Measurements from ENCODE around the gene NBPF15.
"Not testable (repeated sequence)": the region's sequence is repeated elsewhere in the genome, so short reads cannot be mapped to it uniquely, and the experiment has no call there.

DNA sequence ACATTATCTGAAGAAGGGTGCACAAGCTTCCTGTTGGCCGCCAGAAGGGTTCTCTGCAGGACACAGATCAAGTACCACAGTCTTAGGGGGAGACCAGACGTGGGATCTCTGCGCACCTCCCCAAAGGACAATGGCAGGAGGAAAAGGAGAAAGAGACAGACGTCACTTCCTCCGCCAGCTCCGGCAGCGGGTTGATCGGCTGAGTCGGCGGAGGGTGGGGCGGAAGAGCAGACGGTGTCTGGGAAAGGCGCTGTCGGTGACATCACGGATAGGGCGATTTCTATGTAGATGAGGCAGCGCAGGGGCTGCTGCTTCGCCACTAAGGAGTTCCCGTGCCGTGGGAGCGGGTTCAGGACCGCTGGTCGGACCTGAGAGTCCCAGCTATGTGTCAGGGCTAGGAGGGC, 49.4 kb downstream of the NBPF15 start:
- TF ChIP-seq EP300 (IDR thresholded peaks at IDR 0.05; ENCODE audit: low read depth), result not testable (repeated sequence)
- TF ChIP-seq, protein P1, sequence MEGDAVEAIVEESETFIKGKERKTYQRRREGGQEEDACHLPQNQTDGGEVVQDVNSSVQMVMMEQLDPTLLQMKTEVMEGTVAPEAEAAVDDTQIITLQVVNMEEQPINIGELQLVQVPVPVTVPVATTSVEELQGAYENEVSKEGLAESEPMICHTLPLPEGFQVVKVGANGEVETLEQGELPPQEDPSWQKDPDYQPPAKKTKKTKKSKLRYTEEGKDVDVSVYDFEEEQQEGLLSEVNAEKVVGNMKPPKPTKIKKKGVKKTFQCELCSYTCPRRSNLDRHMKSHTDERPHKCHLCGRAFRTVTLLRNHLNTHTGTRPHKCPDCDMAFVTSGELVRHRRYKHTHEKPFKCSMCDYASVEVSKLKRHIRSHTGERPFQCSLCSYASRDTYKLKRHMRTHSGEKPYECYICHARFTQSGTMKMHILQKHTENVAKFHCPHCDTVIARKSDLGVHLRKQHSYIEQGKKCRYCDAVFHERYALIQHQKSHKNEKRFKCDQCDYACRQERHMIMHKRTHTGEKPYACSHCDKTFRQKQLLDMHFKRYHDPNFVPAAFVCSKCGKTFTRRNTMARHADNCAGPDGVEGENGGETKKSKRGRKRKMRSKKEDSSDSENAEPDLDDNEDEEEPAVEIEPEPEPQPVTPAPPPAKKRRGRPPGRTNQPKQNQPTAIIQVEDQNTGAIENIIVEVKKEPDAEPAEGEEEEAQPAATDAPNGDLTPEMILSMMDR (IDR thresholded peaks at IDR 0.05), result not testable (repeated sequence)

All from transverse colon (tissue), 3 donors.